ENCODE data around the gene SMIM1.

SMIM1 gene

GRCh38 chr1:3817821-3818597, 45.5 kb downstream of the SMIM1 start:
- DNase-seq (ENCODE audit: low spot score): no peak
- no peak for FAIRE-seq

- DNase-seq (ENCODE audit: low spot score) (no peak), FAIRE-seq (no peak)
Measured at GRCh38 chr1:3819771-3820200, 47.2 kb downstream of the SMIM1 start.

- DNase-seq (ENCODE audit: low spot score) (no peak), FAIRE-seq (no peak)
Measured at GRCh38 chr1:3820316-3820715, 47.8 kb downstream of the SMIM1 start.

DNA sequence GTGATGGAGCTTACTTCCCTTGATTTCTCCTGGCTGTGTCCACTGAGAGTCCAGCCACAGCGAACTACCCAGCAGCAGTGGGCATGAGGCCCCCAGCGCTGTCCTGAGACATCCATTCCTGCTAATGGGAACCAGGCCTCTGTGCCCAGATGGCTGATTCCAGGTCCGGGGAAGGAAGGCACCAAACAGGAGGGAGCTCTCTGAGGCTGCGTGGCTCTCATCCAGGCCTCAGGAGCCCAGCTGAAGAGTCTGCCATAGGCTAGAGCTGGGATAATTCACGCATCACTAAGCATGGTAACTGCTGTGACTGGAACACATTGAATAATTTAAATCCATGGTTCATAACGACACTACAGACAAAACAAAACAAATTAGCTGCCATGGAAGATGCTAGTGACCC, 48.5 kb downstream of the SMIM1 start:
- no peak for DNase-seq (ENCODE audit: low spot score)

GRCh38 chr1:3821447-3821846, 48.9 kb downstream of the SMIM1 start:
- FAIRE-seq (no peak), DNase-seq (ENCODE audit: low spot score) (no peak)

More for the DNA sequence above, 48.5 kb downstream of the SMIM1 start:
- FAIRE-seq: no peak

GRCh38 chr1:3821908-3822307, 49.4 kb downstream of the SMIM1 start:
- FAIRE-seq (no peak), DNase-seq (ENCODE audit: low spot score) (no peak)

GRCh38 chr1:3822421-3822820, 49.9 kb downstream of the SMIM1 start:
- FAIRE-seq: no peak

GRCh38 chr1:3824650-3825049, 52.1 kb downstream of the SMIM1 start:
- DNase-seq (ENCODE audit: low spot score): no peak
- no peak for FAIRE-seq

More at GRCh38 chr1:3822421-3822820, 49.9 kb downstream of the SMIM1 start:
- DNase-seq (ENCODE audit: low spot score): no peak

DNA sequence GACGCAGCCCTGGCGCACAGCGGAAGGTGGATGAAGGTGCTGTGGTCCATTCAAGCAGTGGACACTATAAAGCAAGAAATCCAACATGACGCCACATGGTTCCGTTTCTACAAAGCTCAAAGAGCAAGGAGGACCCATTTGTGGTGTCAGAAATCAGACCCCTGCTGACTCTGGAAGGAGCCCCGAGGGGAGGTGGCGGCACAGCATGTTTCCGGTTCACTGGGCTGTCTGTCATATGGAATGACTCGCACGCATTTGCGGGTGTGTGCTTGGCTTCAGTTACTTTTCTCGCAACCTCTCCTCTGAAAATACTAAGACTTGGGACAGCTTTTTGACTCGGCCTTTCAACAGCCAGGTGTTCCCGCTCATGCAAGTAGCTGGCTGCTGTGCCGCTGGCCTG, 52.8 kb downstream of the SMIM1 start:
- FAIRE-seq (no peak), DNase-seq (ENCODE audit: low spot score) (no peak)

Measured in RCC 7860 (cell line).